ENCODE data around the gene PRKG2.

- TF ChIP-seq, protein P1, sequence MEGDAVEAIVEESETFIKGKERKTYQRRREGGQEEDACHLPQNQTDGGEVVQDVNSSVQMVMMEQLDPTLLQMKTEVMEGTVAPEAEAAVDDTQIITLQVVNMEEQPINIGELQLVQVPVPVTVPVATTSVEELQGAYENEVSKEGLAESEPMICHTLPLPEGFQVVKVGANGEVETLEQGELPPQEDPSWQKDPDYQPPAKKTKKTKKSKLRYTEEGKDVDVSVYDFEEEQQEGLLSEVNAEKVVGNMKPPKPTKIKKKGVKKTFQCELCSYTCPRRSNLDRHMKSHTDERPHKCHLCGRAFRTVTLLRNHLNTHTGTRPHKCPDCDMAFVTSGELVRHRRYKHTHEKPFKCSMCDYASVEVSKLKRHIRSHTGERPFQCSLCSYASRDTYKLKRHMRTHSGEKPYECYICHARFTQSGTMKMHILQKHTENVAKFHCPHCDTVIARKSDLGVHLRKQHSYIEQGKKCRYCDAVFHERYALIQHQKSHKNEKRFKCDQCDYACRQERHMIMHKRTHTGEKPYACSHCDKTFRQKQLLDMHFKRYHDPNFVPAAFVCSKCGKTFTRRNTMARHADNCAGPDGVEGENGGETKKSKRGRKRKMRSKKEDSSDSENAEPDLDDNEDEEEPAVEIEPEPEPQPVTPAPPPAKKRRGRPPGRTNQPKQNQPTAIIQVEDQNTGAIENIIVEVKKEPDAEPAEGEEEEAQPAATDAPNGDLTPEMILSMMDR (IDR thresholded peaks at IDR 0.05) = no peak
- no peak for TF ChIP-seq POLR2A (IDR thresholded peaks at IDR 0.05)
Observed at GRCh38 chr4:81204571-81204970, 10.5 kb downstream of the PRKG2 start.

Measured in esophagus squamous epithelium (tissue), 4 donors.